ENCODE measurements around the gene KLK10.

DNA sequence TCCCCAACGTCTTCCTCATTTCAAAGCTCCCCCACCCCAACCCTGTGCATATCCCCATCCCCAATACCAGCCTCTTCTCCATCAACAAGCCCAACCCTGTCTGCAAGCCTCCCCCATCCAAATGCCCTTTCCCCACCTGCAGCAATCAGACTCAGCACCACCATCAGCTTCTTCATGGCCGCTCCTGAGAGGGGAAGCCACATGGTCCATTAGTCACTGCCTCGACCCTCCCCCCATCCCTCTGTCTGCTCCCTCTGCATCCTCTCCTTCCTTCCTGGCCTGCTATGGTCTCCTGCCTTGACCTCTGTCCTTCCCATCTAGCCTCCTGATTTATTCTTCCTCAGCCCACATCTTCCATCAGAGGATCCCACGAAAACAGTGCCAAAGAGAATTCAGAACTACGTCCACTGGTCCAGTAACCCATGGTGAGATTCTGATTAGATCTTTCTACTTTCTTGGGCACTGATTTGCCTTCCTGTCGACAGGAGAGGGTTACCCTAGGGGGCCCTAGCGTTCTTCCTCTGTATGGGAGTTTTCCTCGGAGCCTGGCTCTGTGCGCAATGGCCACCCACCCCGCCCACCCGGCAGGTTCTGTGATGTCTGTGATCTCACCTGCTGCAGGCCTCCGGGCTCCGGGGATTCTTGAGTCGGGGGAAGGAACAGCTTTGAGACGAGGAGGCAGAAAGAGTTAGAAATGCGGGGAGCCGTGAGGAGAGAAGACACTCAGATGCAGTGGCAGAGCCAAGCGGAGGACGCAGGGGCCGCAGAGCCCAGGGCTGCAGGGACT is 51.4 kb downstream of the KLK10 start:
- TF ChIP-seq POLR2A (IDR thresholded peaks at IDR 0.05; ENCODE audit: low read length) = no peak
- TF ChIP-seq GATA1 (IDR thresholded peaks at IDR 0.05; ENCODE audit: low read depth, low read length) = no peak
